MCF 10A (cell line): ENCODE data around the gene TMC6. TPM values are rescaled to one million over a fixed set of nuclear protein-coding genes. Genes with fewer than 3 reads are reported as not detected.

ENCODE experiments used
- BruUV-seq: library from RNA; stranded (reverse); fragments of 400-500 nt; replicated peaks from 2 replicates; lab custom pipeline; 2021; lab: Mats Ljungman, UMichigan
- CTCF ChIA-PET: fragments of 300-600 bp; sonication (Branson Sonifier 250); formaldehyde crosslinking; extraction: SDS; loops from one replicate; lab custom pipeline; 2021; ENCODE audit warnings: antibody characterized with exemption, inconsistent platforms; lab: Yijun Ruan, JAX
- POLR2A ChIA-PET: fragments of 300-600, 350-650 bp; sonication (Branson Sonifier 250); formaldehyde crosslinking; extraction: SDS; loops from one replicate; lab custom pipeline; 2020; ENCODE audit warnings: antibody characterized with exemption, inconsistent platforms; lab: Yijun Ruan, JAX
- DNase-seq: peaks from one replicate; pipeline ENCODE4 v3.0.0-alpha.2; 2018; ENCODE audit not compliant: unreplicated experiment
- H3K27ac Mint-ChIP-seq: one replicate; pipeline ENCODE4 v1.8.0; 2022; ENCODE audit warnings: mild to moderate bottlenecking, low read depth, mixed read lengths; ENCODE audit not compliant: unreplicated experiment
- H3K27me3 Mint-ChIP-seq: one replicate; pipeline ENCODE4 v1.8.0; 2022; ENCODE audit warnings: mixed read lengths; ENCODE audit not compliant: insufficient read depth, unreplicated experiment
- H3K36me3 Mint-ChIP-seq: one replicate; pipeline ENCODE4 v1.8.0; 2022; ENCODE audit warnings: mild to moderate bottlenecking, moderate library complexity, mixed read lengths; ENCODE audit not compliant: insufficient read depth, unreplicated experiment
- H3K4me1 Mint-ChIP-seq: one replicate; pipeline ENCODE4 v1.8.0; 2022; ENCODE audit warnings: mixed read lengths; ENCODE audit not compliant: insufficient read depth, unreplicated experiment
- H3K4me3 Mint-ChIP-seq: one replicate; pipeline ENCODE4 v1.8.0; 2022; ENCODE audit warnings: mild to moderate bottlenecking, moderate library complexity, mixed read lengths; ENCODE audit not compliant: unreplicated experiment
- H3K9me3 Mint-ChIP-seq: one replicate; pipeline ENCODE4 v1.8.0; 2022; ENCODE audit warnings: mixed read lengths; ENCODE audit not compliant: unreplicated experiment
- CTCF ChIP-seq: fragments of 200-600 bp; IDR thresholded peaks from one replicate; pipeline ENCODE4 v1.8.0; 2022; ENCODE audit warnings: antibody characterized with exemption, mild to moderate bottlenecking; ENCODE audit not compliant: unreplicated experiment
- intact Hi-C: fragments of 100-400 bp; cut with micrococcal nuclease; formaldehyde crosslinking; loops from 2 replicates; pipeline ENCODE4 v1.14.1; 2022
- total RNA-seq: library from RNA; stranded (reverse); gene quantifications from 2 replicates; pipeline ENCODE4 v1.2.3, GENCODE V29; 2022

TMC6 gene
- total RNA-seq, 1 experiment from 2014 or later: 3.1 TPM

GRCh38 chr17:78126895-78127238, 1.7 kb downstream of the TMC6 start:
- TF ChIP-seq CTCF: no peak
- POLR2A ChIA-PET: interaction anchor here (1.8 to 3.0 kb wide), 2 partner anchors 15 to 42 kb away, joined by 7 to 14 read pairs; no protein-coding TSS in a partner anchor
- Mint-ChIP-seq H3K9me3 (no peaks in the 10 kb centered on the region), H3K4me1 (no peaks in the 10 kb centered on the region), H3K27me3 (no peaks in the 10 kb centered on the region), H3K36me3 (peaks cover 11% of the 10 kb centered on the region), H3K27ac (no peak overlapping the region), H3K4me3 (no peak overlapping the region)
- BruUV-seq: no TSS peak
- DNase-seq: no peak
- CTCF ChIA-PET: interaction anchor here (0.6 to 2.2 kb wide), 3 partner anchors 11 to 224 kb away, joined by 4 to 9 read pairs (median 7); no protein-coding TSS in a partner anchor
- intact Hi-C loops: no loop called here

- H3K36me3 Mint-ChIP-seq: peaks cover 11% of the 10 kb centered on the region
- TF ChIP-seq CTCF: no peak
- BruUV-seq: no TSS peak
- H3K27ac Mint-ChIP-seq: no peak overlapping the region
- ChIA-PET CTCF (interaction anchor here (0.5 to 2.2 kb wide), 5 partner anchors 9 to 225 kb away, joined by 3 to 9 read pairs (median 4); no protein-coding TSS in a partner anchor), POLR2A (interaction anchor here (3.0 kb wide), 1 partner anchor 16 kb away, joined by 14 read pairs; no protein-coding TSS in a partner anchor)
- no peaks in the 10 kb centered on the region for H3K4me1 Mint-ChIP-seq
- H3K27me3 Mint-ChIP-seq: no peaks in the 10 kb centered on the region
- DNase-seq: no peak
- no peak overlapping the region for H3K4me3 Mint-ChIP-seq
- H3K9me3 Mint-ChIP-seq: no peaks in the 10 kb centered on the region
- intact Hi-C loops: no loop called here
Measured at GRCh38 chr17:78125976-78126894, 2.3 kb downstream of the TMC6 start.

GRCh38 chr17:78125138-78125913, 3.2 kb downstream of the TMC6 start:
- Mint-ChIP-seq H3K4me1 (no peaks in the 10 kb centered on the region), H3K27me3 (no peaks in the 10 kb centered on the region), H3K4me3 (no peak overlapping the region), H3K9me3 (no peaks in the 10 kb centered on the region), H3K36me3 (peaks cover 11% of the 10 kb centered on the region), H3K27ac (no peak overlapping the region)
- no peak for TF ChIP-seq CTCF
- intact Hi-C loops: no loop called here
- ChIA-PET CTCF (interaction anchor here (0.5 to 0.6 kb wide), 2 partner anchors 36 to 125 kb away, joined by 3 to 4 read pairs; no protein-coding TSS in a partner anchor), POLR2A (no interaction called here)
- no TSS peak for BruUV-seq
- no peak for DNase-seq

- Mint-ChIP-seq H3K4me3 (no peak overlapping the region), H3K4me1 (no peaks in the 10 kb centered on the region), H3K36me3 (peaks cover 11% of the 10 kb centered on the region), H3K27ac (no peak overlapping the region), H3K27me3 (no peaks in the 10 kb centered on the region), H3K9me3 (no peaks in the 10 kb centered on the region)
- ChIA-PET CTCF (no interaction called here), POLR2A (interaction anchor here (0.6 kb wide), 1 partner anchor 1493 kb away, joined by 3 read pairs; no protein-coding TSS in a partner anchor)
- no peak for DNase-seq
- intact Hi-C loops: no loop called here
- TF ChIP-seq CTCF: no peak
- no TSS peak for BruUV-seq
Measured at GRCh38 chr17:78124836-78125137, 3.8 kb downstream of the TMC6 start.
